OCI-LY3 (cell line): ENCODE results near the gene MGRN1.
A peak's percentile ranks its signal among the peaks of the same experiment; 100 is the strongest.

ENCODE experiments used
- H2AFZ ChIP-seq: fragments of 200-600, 300-600 bp; shearing (Covaris generic); 2 replicates; pipeline ENCODE4 v1.6.0; 2014; ENCODE audit warnings: antibody characterized with exemption, low read depth, low read length
- H3K27ac ChIP-seq: fragments of 200-600, 300-600 bp; sonication (generic); 2 replicates; pipeline ENCODE4 v1.5.1; 2014; ENCODE audit warnings: mild to moderate bottlenecking, low read length, moderate library complexity, mixed read lengths
- H3K27me3 ChIP-seq: fragments of 200-600, 300-600 bp; sonication (generic); 2 replicates; pipeline ENCODE4 v1.6.1; 2014; ENCODE audit warnings: low read depth, low read length, mixed read lengths
- H3K36me3 ChIP-seq: fragments of 200-600, 300-600 bp; sonication (generic); replicated peaks from 2 replicates; pipeline ENCODE3; 2014; ENCODE audit warnings: low read depth, low read length, mixed read lengths
- H3K4me1 ChIP-seq: fragments of 300-600, 200-600 bp; sonication (generic); 2 replicates; pipeline ENCODE4 v1.6.1; 2014; ENCODE audit warnings: low read length, mixed read lengths
- H3K4me2 ChIP-seq: fragments of 200-600, 300-600 bp; sonication (generic); 2 replicates; pipeline ENCODE4 v1.6.1; 2014; ENCODE audit warnings: low read length, mixed read lengths
- H3K4me3 ChIP-seq: fragments of 300-600, 200-600 bp; sonication (generic); 2 replicates; pipeline ENCODE4 v1.5.1; 2014; ENCODE audit warnings: antibody characterized with exemption, mild to moderate bottlenecking, low read length, moderate library complexity
- H3K79me2 ChIP-seq: fragments of 300-600, 200-600 bp; shearing (Covaris generic); 2 replicates; pipeline ENCODE4 v1.6.1; 2014; ENCODE audit warnings: mild to moderate bottlenecking, low read length, mixed read lengths
- H3K9ac ChIP-seq: fragments of 300-600, 200-600 bp; shearing (Covaris generic); 2 replicates; pipeline ENCODE4 v1.6.0; 2014; ENCODE audit warnings: mild to moderate bottlenecking, low read length, moderate library complexity
- H3K9me3 ChIP-seq: fragments of 200-600, 300-600 bp; shearing (Covaris generic); 2 replicates; pipeline ENCODE4 v1.6.1; 2014; ENCODE audit warnings: low read length, mixed read lengths; ENCODE audit not compliant: insufficient read depth
- H4K20me1 ChIP-seq: fragments of 200-600, 300-600 bp; sonication (generic); 2 replicates; pipeline ENCODE4 v1.6.1; 2016; ENCODE audit warnings: low read length, mixed read lengths; ENCODE audit not compliant: insufficient read depth
- EZH2phosphoT487 ChIP-seq: fragments of 200-600 bp; shearing (Covaris generic); IDR thresholded peaks from 2 replicates; pipeline ENCODE4 v1.6.1; 2018; ENCODE audit warnings: antibody characterized with exemption, mixed run types, low read depth
- TF ChIP-seq, protein P1 (sequence below): fragments of 200-600, 300-600 bp; sonication (generic); IDR thresholded peaks from 2 replicates; pipeline ENCODE4 v1.5.1; 2014; ENCODE audit warnings: antibody characterized with exemption, low read length, low read depth

MGRN1 gene

DNA sequence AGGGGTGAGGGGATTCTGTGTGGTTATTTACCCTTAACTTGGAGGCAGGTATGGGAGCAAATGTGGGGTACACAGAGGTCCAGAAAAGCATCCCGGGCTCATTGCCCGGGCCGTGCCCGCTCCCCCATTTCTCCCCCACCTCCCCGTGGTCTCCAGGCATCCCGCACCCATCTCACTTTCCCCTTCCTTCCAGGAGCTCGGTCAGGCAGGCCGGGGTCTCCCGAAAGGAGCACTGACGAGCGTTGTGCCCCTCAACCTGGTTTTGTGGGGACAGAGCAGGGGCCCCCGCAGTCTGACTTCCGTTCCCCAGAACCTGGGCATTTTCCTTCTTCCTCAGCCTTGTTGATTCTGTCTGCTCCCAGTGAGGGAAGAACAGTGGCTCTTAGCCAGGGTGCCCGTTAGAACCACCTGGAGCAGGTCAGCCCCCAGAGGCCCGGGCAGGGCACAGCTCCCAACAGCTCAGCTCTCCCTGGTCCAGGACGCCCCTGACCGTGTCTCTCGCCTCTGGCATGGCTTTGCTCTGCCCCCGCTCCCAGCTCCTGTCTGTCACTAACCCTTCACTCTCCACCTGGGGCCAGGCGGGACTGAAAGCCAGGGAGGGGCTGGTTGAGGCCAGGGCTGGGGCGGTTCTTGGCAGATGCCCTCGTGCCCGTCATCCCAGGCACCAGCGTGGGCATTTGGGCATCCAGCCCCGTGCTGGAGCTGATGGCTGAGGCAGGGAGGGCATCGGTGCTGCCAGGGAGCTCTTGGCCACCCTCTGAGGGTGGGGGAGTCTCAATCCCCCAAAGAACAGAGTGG, 56.2 kb downstream of the MGRN1 start:
- Histone ChIP-seq H3K4me3 (no peak overlapping the region), H3K36me3 (peaks cover 4% of the 10 kb centered on the region), H3K9me3 (no peaks in the 10 kb centered on the region), H2AFZ (no peak overlapping the region), H4K20me1 (no peaks in the 10 kb centered on the region), H3K79me2 (no peaks in the 10 kb centered on the region), H3K9ac (no peak overlapping the region), H3K27me3 (no peaks in the 10 kb centered on the region), H3K4me2 (no peak overlapping the region), H3K4me1 (no peaks in the 10 kb centered on the region), H3K27ac (no peak overlapping the region)
- TF ChIP-seq EZH2phosphoT487: no peak
- TF ChIP-seq, protein P1, sequence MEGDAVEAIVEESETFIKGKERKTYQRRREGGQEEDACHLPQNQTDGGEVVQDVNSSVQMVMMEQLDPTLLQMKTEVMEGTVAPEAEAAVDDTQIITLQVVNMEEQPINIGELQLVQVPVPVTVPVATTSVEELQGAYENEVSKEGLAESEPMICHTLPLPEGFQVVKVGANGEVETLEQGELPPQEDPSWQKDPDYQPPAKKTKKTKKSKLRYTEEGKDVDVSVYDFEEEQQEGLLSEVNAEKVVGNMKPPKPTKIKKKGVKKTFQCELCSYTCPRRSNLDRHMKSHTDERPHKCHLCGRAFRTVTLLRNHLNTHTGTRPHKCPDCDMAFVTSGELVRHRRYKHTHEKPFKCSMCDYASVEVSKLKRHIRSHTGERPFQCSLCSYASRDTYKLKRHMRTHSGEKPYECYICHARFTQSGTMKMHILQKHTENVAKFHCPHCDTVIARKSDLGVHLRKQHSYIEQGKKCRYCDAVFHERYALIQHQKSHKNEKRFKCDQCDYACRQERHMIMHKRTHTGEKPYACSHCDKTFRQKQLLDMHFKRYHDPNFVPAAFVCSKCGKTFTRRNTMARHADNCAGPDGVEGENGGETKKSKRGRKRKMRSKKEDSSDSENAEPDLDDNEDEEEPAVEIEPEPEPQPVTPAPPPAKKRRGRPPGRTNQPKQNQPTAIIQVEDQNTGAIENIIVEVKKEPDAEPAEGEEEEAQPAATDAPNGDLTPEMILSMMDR: no peak

DNA sequence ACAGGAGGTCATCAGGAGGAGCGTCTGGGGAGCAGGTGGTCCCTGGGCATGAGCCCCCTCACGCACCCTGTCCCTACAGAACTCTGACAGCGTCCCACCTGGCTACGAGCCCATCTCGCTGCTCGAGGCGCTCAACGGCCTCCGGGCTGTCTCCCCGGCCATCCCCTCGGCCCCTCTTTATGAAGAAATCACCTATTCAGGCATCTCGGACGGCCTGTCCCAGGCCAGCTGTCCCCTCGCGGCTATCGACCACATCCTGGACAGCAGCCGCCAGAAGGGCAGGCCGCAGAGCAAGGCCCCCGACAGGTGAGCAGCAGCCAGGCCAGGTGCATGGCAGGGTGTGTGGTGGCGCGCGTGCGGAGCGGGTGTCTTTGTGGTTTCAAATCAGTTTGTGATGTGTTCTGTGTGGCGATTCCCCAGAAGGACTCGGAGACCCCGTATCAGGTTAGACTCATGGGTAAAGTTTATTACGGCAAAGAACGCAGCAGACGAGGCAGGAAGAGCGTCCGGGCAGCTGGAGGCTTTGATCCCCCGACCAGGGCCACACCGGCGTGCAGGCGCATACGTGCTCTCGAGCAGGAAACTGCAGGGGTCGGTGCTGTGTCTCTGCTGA, 57.0 kb downstream of the MGRN1 start:
- H4K20me1 ChIP-seq: no peaks in the 10 kb centered on the region
- no peak overlapping the region for H3K4me2 ChIP-seq
- no peaks in the 10 kb centered on the region for H3K9me3 ChIP-seq
- H3K79me2 ChIP-seq: no peaks in the 10 kb centered on the region
- no peak overlapping the region for H3K27ac ChIP-seq
- H3K4me1 ChIP-seq: no peaks in the 10 kb centered on the region
- H3K27me3 ChIP-seq: no peaks in the 10 kb centered on the region
- H3K4me3 ChIP-seq: no peak overlapping the region
- no peak overlapping the region for H2AFZ ChIP-seq
- H3K9ac ChIP-seq: no peak overlapping the region
- peaks cover 4% of the 10 kb centered on the region for H3K36me3 ChIP-seq
- TF ChIP-seq EZH2phosphoT487: no peak
- TF ChIP-seq, protein P1: no peak

DNA sequence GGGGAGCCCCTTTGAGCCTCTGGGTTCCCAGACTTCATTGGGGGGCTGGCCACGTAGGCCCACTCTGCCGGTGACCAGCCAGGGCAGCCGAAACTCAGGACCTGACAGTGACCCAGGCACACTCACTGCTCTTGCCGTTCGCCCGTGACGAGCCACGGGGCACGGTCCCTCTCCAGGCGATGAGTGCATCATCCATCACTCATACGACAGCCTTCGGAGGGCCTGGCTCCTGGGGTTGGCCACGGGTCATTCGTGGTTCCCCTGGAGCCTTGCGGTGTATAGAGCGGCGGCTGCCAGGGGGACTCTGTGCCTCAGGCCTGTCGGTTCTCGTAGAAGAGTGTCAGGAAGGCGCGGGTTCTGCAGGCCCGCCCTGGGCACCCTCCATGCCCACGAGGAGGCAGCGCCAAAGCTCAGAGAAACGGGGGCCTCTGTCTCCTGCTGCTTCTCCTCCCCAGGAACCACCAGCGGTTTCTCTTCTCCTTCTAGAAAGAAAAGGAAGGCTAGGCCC, 57.5 kb downstream of the MGRN1 start:
- no peak overlapping the region for H3K4me3 ChIP-seq
- H3K27ac ChIP-seq: no peak overlapping the region
- no peak overlapping the region for H3K9ac ChIP-seq
- H3K27me3 ChIP-seq: no peaks in the 10 kb centered on the region
- H3K36me3 ChIP-seq: peaks cover 4% of the 10 kb centered on the region
- TF ChIP-seq EZH2phosphoT487: no peak
- TF ChIP-seq, protein P1: no peak
- H3K4me1 ChIP-seq: no peaks in the 10 kb centered on the region
- no peaks in the 10 kb centered on the region for H4K20me1 ChIP-seq
- H3K79me2 ChIP-seq: no peaks in the 10 kb centered on the region
- no peak overlapping the region for H2AFZ ChIP-seq
- H3K9me3 ChIP-seq: no peaks in the 10 kb centered on the region
- H3K4me2 ChIP-seq: no peak overlapping the region

DNA sequence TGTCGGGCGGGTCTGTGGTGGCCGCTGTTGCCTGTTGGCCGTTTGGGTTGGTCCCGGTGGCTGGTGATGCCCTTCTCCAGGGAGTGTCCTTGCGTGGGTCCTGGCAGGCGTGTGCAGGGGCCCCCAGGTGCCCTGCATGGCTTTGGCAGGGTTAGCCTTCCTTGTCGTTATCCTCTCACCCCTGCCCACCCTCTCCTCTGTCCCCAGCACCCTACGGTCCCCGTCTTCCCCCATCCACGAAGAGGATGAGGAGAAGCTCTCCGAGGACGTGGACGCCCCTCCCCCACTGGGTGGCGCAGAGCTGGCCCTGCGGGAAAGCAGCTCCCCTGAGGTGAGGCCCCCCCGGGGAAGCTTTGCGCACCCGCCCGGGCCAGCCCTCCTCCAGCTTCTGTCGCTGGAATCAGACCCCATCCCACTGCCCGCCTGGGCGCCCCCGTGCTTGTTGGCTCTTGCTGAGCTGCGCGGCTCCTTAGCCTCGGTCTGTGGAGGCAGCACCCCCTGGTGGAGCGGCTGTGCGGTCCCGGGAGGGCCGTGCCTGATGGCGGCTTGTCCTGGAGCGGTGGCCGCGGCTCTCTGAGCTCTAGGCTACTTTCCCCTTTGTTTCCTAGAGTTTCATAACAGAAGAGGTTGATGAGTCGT, 58.1 kb downstream of the MGRN1 start:
- Histone ChIP-seq H3K79me2 (no peaks in the 10 kb centered on the region), H3K36me3 (peaks cover 4% of the 10 kb centered on the region), H3K4me3 (no peak overlapping the region), H4K20me1 (no peaks in the 10 kb centered on the region), H3K4me1 (no peaks in the 10 kb centered on the region), H3K9me3 (no peaks in the 10 kb centered on the region), H3K9ac (no peak overlapping the region), H2AFZ (no peak overlapping the region), H3K27me3 (no peaks in the 10 kb centered on the region), H3K4me2 (no peak overlapping the region), H3K27ac (no peak overlapping the region)
- TF ChIP-seq EZH2phosphoT487: no peak
- TF ChIP-seq, protein P1: 0 out of 2 replicates have a peak, but pooled peaks have one; percentile 10
